GM19397 (cell line): Measurements from ENCODE around the gene MEA1.

Experiments
- ATAC-seq: cut with Tn5 transposase; IDR thresholded peaks from one replicate; pipeline ENCODE4 v1.9.1; 2021; ENCODE audit warnings: mild to moderate bottlenecking, moderate library complexity; ENCODE audit not compliant: unreplicated experiment

MEA1 gene

GRCh38 chr6:42978487-42978838 lies 35.3 kb downstream of the MEA1 start:
- peak; percentile 18 for ATAC-seq

GRCh38 chr6:42974919-42975505 lies 38.7 kb downstream of the MEA1 start:
- ATAC-seq = no peak

GRCh38 chr6:42973926-42974325 lies 39.8 kb downstream of the MEA1 start:
- ATAC-seq = no peak

- ATAC-seq = no peak
Measured at GRCh38 chr6:42971746-42972327, 41.9 kb downstream of the MEA1 start.

DNA sequence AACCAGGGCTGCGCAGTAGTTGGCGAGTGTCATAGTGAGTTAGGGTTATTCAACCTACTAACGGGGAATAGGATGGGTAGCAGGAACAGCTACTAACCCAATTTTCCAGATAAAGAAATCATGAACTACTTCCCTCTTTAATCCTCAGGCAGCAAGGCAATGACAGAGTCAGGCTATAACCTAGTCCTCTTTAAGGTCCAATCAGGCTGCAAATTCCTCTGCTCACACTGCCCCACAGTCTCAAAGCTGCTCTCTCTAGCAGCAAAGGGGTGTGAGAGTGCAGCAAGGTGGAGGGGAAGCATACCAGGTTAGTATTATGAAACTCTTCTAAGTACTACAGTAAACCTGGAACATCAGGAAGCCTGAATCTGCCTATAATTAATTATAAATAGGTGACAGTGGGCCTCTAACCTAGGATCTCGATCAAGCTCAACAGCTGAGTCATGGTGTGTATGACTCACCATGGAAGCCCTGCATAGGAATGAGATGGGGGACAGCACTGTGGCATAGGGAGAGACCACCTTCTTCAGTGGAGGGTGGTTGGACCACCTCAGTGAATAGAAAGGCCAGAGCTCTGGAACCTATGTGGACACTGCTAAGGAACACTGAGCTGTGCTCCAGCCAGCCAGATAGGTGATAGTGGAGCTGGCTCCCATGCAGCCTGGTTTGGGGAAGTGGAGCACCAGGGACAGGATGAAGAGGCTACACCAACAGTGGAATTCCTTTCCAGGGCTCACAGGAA lies 42.7 kb downstream of the MEA1 start:
- ATAC-seq = no peak

DNA sequence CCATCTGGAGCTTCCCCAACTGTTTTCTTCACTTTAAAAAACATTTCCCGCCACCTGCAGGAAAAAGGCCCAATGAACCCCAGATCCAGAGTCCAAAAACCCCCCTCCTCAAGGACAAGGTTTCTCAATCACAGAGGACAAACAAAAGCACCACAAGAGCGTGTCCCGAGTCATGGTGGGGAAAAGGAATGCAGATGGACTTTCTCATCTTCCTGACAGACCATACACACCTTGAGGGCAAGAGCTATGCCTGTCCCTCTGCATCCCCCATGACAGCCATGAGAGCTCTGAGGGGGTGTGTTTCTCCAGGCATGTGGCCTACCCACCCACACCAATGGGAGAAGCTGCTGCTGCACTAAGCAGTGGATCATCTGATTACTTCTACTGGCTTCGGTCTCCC lies 43.8 kb downstream of the MEA1 start:
- no peak for ATAC-seq

DNA sequence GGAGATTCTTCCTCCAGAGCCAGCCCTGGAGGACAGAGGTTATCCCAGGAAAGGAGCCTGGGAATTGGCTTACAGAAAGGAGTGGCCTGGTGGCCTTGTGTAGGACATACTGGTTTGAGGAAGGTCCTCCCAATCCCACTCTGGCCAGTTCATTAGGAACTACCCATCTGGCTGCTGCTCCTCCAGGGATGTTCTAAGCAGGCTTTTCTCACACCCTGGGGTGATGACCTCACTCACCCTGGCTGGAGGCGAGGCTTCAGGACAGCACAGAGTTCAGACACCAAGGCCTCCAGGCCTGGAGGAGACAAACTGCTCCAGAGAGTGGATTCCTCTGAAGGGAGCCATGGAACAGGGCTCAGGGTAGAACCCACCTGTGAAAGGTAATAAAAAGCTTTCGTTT lies 44.3 kb downstream of the MEA1 start:
- ATAC-seq = no peak

GRCh38 chr6:42968783-42969182 lies 45.0 kb downstream of the MEA1 start:
- ATAC-seq = no peak

DNA sequence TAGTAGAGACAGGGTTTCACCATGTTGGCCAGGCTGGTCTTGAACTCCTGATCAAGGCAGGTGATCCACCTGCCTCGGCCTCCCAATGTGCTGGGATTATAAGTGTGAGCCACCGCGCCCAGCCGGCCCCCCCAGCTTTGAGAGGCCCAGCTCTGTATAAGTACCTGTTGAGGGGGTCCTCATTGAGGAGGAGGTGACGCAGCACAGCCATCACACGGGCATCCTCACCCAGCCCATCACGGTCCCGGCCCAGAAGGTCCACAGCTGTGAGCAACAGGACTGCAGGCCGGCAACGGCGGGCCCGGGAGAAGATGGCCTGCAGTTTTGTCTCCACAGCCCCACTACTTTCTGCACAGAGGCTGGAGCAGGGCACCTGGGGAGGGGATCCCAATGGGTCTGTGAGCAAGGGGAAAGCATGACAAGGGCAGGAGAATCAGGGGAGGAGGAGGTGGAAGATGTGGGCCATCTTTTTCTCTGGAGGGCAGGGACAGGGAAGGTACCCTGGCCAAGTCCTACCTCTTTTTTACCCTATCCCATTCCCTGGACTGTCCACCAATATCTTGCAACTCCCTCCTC lies 45.5 kb downstream of the MEA1 start:
- ATAC-seq = no peak

- ATAC-seq = no peak
Measured at GRCh38 chr6:42967228-42967627, 46.5 kb downstream of the MEA1 start.

- ATAC-seq = no peak
Measured at GRCh38 chr6:42966571-42966970, 47.2 kb downstream of the MEA1 start.

GRCh38 chr6:42963855-42964605 lies 49.7 kb downstream of the MEA1 start:
- no peak for ATAC-seq

- no peak for ATAC-seq
Measured at GRCh38 chr6:42963179-42963854, 50.4 kb downstream of the MEA1 start.

- no peak for ATAC-seq
Measured at GRCh38 chr6:42962502-42963178, 51.1 kb downstream of the MEA1 start.

- no peak for ATAC-seq
Measured at GRCh38 chr6:42962096-42962495, 51.6 kb downstream of the MEA1 start.
